Measurements from ENCODE around the gene CLIP2. TPM values are rescaled to one million over a fixed set of nuclear protein-coding genes. Genes with fewer than 3 reads are reported as not detected.

The CLIP2 gene
- total and polyA plus RNA-seq, 2 of the 4 experiments (the other 2 are of a cell fraction) = 18.1 to 20.7 TPM

DNA sequence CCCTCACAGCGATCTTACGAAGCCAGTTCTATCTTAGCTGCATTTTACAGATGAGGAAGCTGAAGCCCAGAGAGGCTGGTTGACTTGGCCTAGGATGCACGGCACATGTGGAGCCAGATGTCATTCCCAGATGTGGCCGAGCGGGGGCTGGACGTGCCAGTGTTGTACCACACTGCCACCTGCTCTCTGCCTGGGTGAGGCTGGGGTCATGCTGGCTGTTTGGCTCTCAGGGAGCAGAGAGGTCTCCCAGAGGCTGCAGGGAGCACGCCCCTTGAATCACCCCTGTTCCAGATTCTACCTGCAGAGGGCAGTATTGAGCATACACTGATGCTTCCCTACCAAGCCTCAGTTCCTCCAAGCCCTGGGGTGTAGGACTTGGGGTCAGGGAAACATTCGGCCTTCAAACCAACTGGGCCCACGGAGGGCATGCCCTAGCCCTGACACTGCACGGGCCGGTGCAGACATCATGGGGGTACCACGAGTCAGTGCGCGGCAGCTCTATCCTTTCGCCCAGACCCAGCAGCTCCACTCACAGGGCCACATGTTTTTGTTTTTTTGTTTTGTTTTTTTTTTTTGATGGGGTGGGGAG, 160.7 kb downstream of the CLIP2 start:
- Histone ChIP-seq H3K18ac (ENCODE audit: low read depth, low read length) (no peak overlapping the region), H2AFZ (replicated peaks; ENCODE audit: low read length, poor library complexity) (peak overlapping the region; percentile 58), H2BK20ac (ENCODE audit: low read depth, low read length) (no peak overlapping the region), H2BK120ac (ENCODE audit: low read depth, low read length) (no peak overlapping the region), H3K27me3 (ENCODE audit: control insufficient read depth, insufficient read depth, low read length) (no peaks in the 10 kb centered on the region; the same call in 1 of the 2 replicates), H3K56ac (ENCODE audit: extremely low read depth, insufficient read depth, low read length) (no peak overlapping the region), H3K9me1 (ENCODE audit: insufficient read depth, low read length) (no peaks in the 10 kb centered on the region), H3K79me1 (ENCODE audit: low read depth in 1 of 2, low read length in 2 of 2) (peaks cover 0 to 14% of the 10 kb centered on the region in 2 experiments; a peak in 3 of 4 replicates), H2BK5ac (ENCODE audit: low read depth, low read length, poor library complexity, severe bottlenecking) (no peak overlapping the region), H4K5ac (ENCODE audit: low read depth, low read length) (no peak overlapping the region), H3K36me3 (ENCODE audit: control insufficient read depth, insufficient read depth, low read length) (no peaks in the 10 kb centered on the region), H2AK9ac (replicated peaks; ENCODE audit: low read depth, low read length, poor library complexity) (no peak overlapping the region), H3K9ac (ENCODE audit: low read depth, low read length) (no peak overlapping the region), H4K8ac (ENCODE audit: low read depth in 2 of 2, low read length in 2 of 2) (no peak overlapping the region), H3K4me1 (ENCODE audit: control insufficient read depth, insufficient read depth, low read length) (peaks cover 10% of the 10 kb centered on the region), H3K27ac (ENCODE audit: insufficient read depth, low read length) (no peak overlapping the region), H3K14ac (replicated peaks; ENCODE audit: low read depth, low read length) (no peak overlapping the region), H3K4me2 (ENCODE audit: low read depth, low read length) (no peak overlapping the region), H3K23ac (ENCODE audit: low read depth, low read length) (no peak overlapping the region), H4K91ac (ENCODE audit: insufficient read depth, low read depth, low read length) (no peak overlapping the region), H2BK15ac (ENCODE audit: low read depth, low read length) (no peak overlapping the region), H3K9me3 (ENCODE audit: control insufficient read depth, insufficient read depth, low read length) (no peaks in the 10 kb centered on the region), H3K4me3 (ENCODE audit: insufficient read depth, low read depth, low read length) (no peak overlapping the region), H2AK5ac (ENCODE audit: low read depth, low read length) (no peak overlapping the region; the same call in 1 of the 2 replicates), H3K4ac (ENCODE audit: low read depth, low read length) (peak overlapping the region; percentile 35; the same call in 1 of the 2 replicates), H4K20me1 (ENCODE audit: insufficient read depth, low read length) (no peaks in the 10 kb centered on the region)
- peak; percentile 63 for TF ChIP-seq SMC3 (IDR thresholded peaks at IDR 0.05; ENCODE audit: low read depth, low read length)
- peak; percentile 69 for TF ChIP-seq RAD21 (IDR thresholded peaks at IDR 0.05; ENCODE audit: low read length)
- TF ChIP-seq MAZ (IDR thresholded peaks at IDR 0.05; ENCODE audit: borderline replicate concordance, low read depth, low read length) = peak; percentile 22; the same call in 1 of the 2 replicates
- TF ChIP-seq, protein P1, sequence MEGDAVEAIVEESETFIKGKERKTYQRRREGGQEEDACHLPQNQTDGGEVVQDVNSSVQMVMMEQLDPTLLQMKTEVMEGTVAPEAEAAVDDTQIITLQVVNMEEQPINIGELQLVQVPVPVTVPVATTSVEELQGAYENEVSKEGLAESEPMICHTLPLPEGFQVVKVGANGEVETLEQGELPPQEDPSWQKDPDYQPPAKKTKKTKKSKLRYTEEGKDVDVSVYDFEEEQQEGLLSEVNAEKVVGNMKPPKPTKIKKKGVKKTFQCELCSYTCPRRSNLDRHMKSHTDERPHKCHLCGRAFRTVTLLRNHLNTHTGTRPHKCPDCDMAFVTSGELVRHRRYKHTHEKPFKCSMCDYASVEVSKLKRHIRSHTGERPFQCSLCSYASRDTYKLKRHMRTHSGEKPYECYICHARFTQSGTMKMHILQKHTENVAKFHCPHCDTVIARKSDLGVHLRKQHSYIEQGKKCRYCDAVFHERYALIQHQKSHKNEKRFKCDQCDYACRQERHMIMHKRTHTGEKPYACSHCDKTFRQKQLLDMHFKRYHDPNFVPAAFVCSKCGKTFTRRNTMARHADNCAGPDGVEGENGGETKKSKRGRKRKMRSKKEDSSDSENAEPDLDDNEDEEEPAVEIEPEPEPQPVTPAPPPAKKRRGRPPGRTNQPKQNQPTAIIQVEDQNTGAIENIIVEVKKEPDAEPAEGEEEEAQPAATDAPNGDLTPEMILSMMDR (conservative IDR thresholded peaks at IDR 0.05; ENCODE audit: low read depth, low read length) = peak; percentile 68
- no peak for TF ChIP-seq ELK1 (IDR thresholded peaks at IDR 0.05; ENCODE audit: borderline replicate concordance, low read depth, low read length)
- intact Hi-C loops (cut with micrococcal nuclease) (loop anchor here (2.0 to 5.0 kb wide), 2 partner anchors 97 to 117 kb away; no protein-coding TSS in a partner anchor), in situ Hi-C loops (cut with MboI; ENCODE audit: low sequenced_read_pairs) (no loop called here), dilution Hi-C loops (cut with HindIII; ENCODE audit: low sequenced_read_pairs, unreplicated experiment) (no loop called here)
- 61% methylated on average over 9 of the region's 15 CpGs; no CpG with 5 or more reads in 1 of the 2 experiments for WGBS, 2 experiments (ENCODE audit: extremely low coverage in 2 of 2, insufficient read length in 1 of 2)
- ChIA-PET POLR2A (ENCODE audit: unreplicated experiment) (no interaction called here), CTCF (interaction anchor here (0.6 kb wide), 4 partner anchors 19 to 116 kb away, joined by 3 to 4 read pairs (median 3); no protein-coding TSS in a partner anchor)
- ATAC-seq (ENCODE audit: low read depth) (peak; percentile 41), DNase-seq (peak; percentile 43)
- BruUV-seq (replicated peaks) = no TSS peak
